Smooth muscle cell of trachea (primary cell): ENCODE measurements around the gene SUPT20H. TPM values are rescaled to one million over a fixed set of nuclear protein-coding genes. Genes with fewer than 3 reads are reported as not detected.

ENCODE experiments used
- total RNA-seq: library from RNA; depleted of rRNA; stranded (reverse); fragments of >200 nt; gene quantifications from 2 replicates; pipeline ENCODE4 v1.2.1, GENCODE V29; 2014

Gene SUPT20H
- total RNA-seq: 35.7 and 49.2 TPM in 2 replicates

GRCh38 chr13:37058910-37059847 lies at the start of gene SUPT20H:
Gene SUPT20H (minus strand): TSS chr13:37059688. CDS start chr13:37051490, 8,198 bp downstream.

GRCh38 chr13:37105251-37105714 lies 45.8 kb upstream of the SUPT20H start, which contains the start of gene CSNK1A1L:
Gene CSNK1A1L (minus strand): TSS chr13:37105664. CDS start chr13:37105256, 408 bp downstream.

DNA sequence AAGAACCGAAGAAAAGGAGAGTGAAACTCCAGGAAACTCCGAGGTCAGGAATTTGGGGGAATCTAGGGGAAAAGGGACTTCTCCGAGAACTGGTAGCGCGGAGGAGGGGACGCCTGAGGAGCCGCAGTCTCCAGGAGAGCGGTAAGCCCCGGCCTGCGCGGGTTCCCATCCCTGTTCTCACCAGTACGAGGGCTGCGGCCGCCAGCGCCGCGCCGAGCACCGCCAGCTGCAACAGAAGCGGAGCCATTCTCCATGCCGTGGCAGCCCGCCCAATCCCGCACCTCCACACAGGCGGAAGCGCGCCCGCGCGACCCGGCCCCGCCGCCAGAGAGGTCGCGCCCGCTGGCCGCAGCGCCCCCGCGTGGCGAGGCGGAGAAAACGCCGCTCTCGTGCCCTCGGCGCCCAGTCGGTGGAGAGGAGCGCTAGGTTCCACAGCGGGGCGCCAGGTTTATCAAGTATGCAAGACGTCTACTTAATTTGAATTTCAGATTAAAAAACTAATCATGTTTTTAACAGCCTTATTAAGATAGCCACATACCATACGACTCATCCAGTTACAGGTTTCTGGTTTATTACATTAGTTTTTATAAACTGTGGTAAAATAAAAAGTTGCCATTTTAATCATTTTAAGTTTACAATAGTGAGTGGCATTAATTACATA lies 60.3 kb downstream of the SUPT20H start, which contains the start of gene ALG5:
TSS of gene ALG5 (minus strand) at position 287 of the 661 bp plus-strand sequence. CDS start at position 247, 40 bp downstream.

Other genes with a start within 250 kb of the SUPT20H start
- gene RFXAP, start 240.5 kb downstream of the SUPT20H start, total RNA-seq: 1.3 and 2.6 TPM in 2 replicates
- 5.2 and 9.8 TPM in 2 replicates for gene SMAD9, start 139.4 kb downstream of the SUPT20H start, total RNA-seq
- 30.9 and 47.6 TPM in 2 replicates for gene ALG5, start 60.3 kb downstream of the SUPT20H start, total RNA-seq
- 16.4 and 52.7 TPM in 2 replicates for gene EXOSC8, start 58.9 kb downstream of the SUPT20H start, total RNA-seq
- not detected in 2 replicates for gene CSNK1A1L, start 46.0 kb upstream of the SUPT20H start, total RNA-seq